OCI-LY7 (cell line): ENCODE measurements around the gene PACS2. TPM values are rescaled to one million over a fixed set of nuclear protein-coding genes. Genes with fewer than 3 reads are reported as not detected.

ENCODE experiments used
- BruUV-seq: library from RNA; stranded (reverse); fragments of 400-500 nt; replicated peaks from 2 replicates; lab custom pipeline; 2021; lab: Mats Ljungman, UMichigan
- CTCF ChIA-PET: fragments of 300-600 bp; sonication (Branson Sonifier 250); formaldehyde crosslinking; loops from one replicate; lab custom pipeline; 2022; ENCODE audit warnings: antibody characterized with exemption; ENCODE audit not compliant: unreplicated experiment; lab: Charles Lee
- POLR2A ChIA-PET: fragments of 300-600 bp; sonication (Branson Sonifier 250); formaldehyde crosslinking; loops from one replicate; lab custom pipeline; 2022; ENCODE audit warnings: antibody characterized with exemption; lab: Charles Lee
- DNase-seq: peaks from one replicate; pipeline ENCODE4 v3.0.0-alpha.2; 2015; ENCODE audit warnings: low spot score
- H2AFZ ChIP-seq: fragments of 200-600 bp; sonication (generic), shearing (Covaris generic); 2 replicates; pipeline ENCODE4 v1.6.1; 2014; ENCODE audit warnings: mild to moderate bottlenecking, antibody characterized with exemption, low read length, moderate library complexity
- H3K27ac ChIP-seq: fragments of 200-600 bp; sonication (generic); 2 replicates; pipeline ENCODE4 v1.5.1; 2014; ENCODE audit warnings: mixed run types, low read depth, mild to moderate bottlenecking, moderate library complexity, low read length, inconsistent platforms; ENCODE audit not compliant: poor library complexity, severe bottlenecking
- H3K36me3 ChIP-seq: fragments of 200-600 bp; sonication (generic); 2 replicates; pipeline ENCODE4 v1.6.1; 2014; ENCODE audit warnings: mild to moderate bottlenecking, antibody characterized with exemption, low read length, moderate library complexity, mixed read lengths; ENCODE audit not compliant: insufficient read depth
- H3K4me1 ChIP-seq: fragments of 200-600 bp; sonication (generic); 2 replicates; pipeline ENCODE4 v1.5.1; 2014; ENCODE audit warnings: mild to moderate bottlenecking, low read length; ENCODE audit not compliant: insufficient read depth, poor library complexity, severe bottlenecking
- H3K4me2 ChIP-seq: fragments of 200-600 bp; sonication (generic); 2 replicates; pipeline ENCODE4 v1.6.1; 2014; ENCODE audit warnings: mild to moderate bottlenecking, low read length
- H3K4me3 ChIP-seq: fragments of 200-600 bp; sonication (generic); 2 replicates; pipeline ENCODE4 v1.5.1; 2014; ENCODE audit warnings: mild to moderate bottlenecking, low read depth, low read length; ENCODE audit not compliant: poor library complexity, severe bottlenecking
- H3K79me2 ChIP-seq: fragments of 200-600 bp; sonication (generic); 2 replicates; pipeline ENCODE4 v1.6.1; 2016; ENCODE audit warnings: low read depth, mild to moderate bottlenecking, low read length, moderate library complexity, mixed read lengths; ENCODE audit not compliant: insufficient read depth
- H3K9me2 ChIP-seq: fragments of 200-600 bp; sonication (generic); 2 replicates; pipeline ENCODE4 v1.6.1; 2016; ENCODE audit warnings: mild to moderate bottlenecking, low read length, mixed read lengths; ENCODE audit not compliant: insufficient read depth
- H3K9me3 ChIP-seq: fragments of 200-600 bp; sonication (generic); 2 replicates; pipeline ENCODE4 v1.6.1; 2014; ENCODE audit warnings: mild to moderate bottlenecking, mixed run types, low read length, mixed read lengths
- H4K20me1 ChIP-seq: fragments of 200-600 bp; sonication (generic); 2 replicates; pipeline ENCODE4 v1.6.1; 2014; ENCODE audit warnings: mild to moderate bottlenecking, antibody characterized with exemption, low read length, moderate library complexity, mixed read lengths; ENCODE audit not compliant: insufficient read depth
- EZH2phosphoT487 ChIP-seq: fragments of 200-600 bp; sonication (generic); IDR thresholded peaks from 2 replicates; pipeline ENCODE4 v1.6.1; 2018; ENCODE audit warnings: low read depth, borderline replicate concordance, mild to moderate bottlenecking, mixed run types, antibody characterized with exemption, low read length, moderate library complexity, mixed read lengths
- intact Hi-C: fragments of 100-400 bp; cut with micrococcal nuclease; formaldehyde crosslinking; loops from one replicate; pipeline ENCODE4 v1.10.0; 2022; ENCODE audit not compliant: unreplicated experiment
- total RNA-seq, 2 experiments: library from RNA; depleted of rRNA in 1 of 2; stranded (reverse); fragments of >200 nt in 1 of 2; shearing (Covaris generic) in 1 of 2; gene quantifications; 2 replicates each; pipeline ENCODE4 v1.2.3, GENCODE V29; 2014 to 2022
- TF ChIP-seq, protein P1 (sequence below): fragments of 200-600 bp; sonication (generic); conservative IDR thresholded peaks from 2 replicates; pipeline ENCODE4 v1.5.1; 2014; ENCODE audit warnings: mild to moderate bottlenecking, antibody characterized with exemption, low read length, moderate library complexity, mixed read lengths

Gene PACS2
- total RNA-seq, 2 experiments from 2014 or later: 45.4 to 46.9 TPM

DNA sequence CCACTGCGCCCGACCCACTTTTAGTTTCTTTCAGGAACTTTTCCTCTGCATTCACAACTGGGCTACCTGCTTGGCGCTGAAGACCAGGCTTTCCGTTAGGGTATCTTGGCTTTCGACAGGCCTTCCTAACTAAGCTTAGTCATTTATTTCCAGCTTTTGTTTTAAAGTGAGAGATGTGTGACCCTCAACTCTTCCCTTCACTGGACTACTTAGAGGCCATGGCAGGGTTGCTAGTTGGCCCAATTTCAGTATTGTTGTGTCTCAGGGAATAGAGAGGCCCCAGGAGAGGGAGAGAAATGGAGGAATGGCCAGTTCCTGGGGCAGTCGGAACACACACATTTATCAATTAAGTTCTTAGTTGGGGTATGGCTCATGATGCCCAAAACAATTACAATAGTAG, 115.5 kb downstream of the PACS2 start:
- no peak for DNase-seq
- BruUV-seq: no TSS peak
- Histone ChIP-seq H3K79me2 (peaks cover 32% of the 10 kb centered on the region), H3K4me1 (no peaks in the 10 kb centered on the region), H3K9me3 (no peaks in the 10 kb centered on the region), H3K4me2 (no peak overlapping the region), H3K4me3 (no peak overlapping the region), H3K36me3 (peaks cover 88% of the 10 kb centered on the region), H3K27ac (no peak overlapping the region), H2AFZ (no peak overlapping the region), H3K9me2 (no peaks in the 10 kb centered on the region), H4K20me1 (peaks cover 4% of the 10 kb centered on the region; the same call in 1 of the 2 replicates)
- ChIA-PET POLR2A (interaction anchor here (1.2 kb wide), 1 partner anchor 26 kb away, joined by 3 read pairs; no protein-coding TSS in a partner anchor), CTCF (no interaction called here)
- TF ChIP-seq EZH2phosphoT487: no peak
- TF ChIP-seq, protein P1, sequence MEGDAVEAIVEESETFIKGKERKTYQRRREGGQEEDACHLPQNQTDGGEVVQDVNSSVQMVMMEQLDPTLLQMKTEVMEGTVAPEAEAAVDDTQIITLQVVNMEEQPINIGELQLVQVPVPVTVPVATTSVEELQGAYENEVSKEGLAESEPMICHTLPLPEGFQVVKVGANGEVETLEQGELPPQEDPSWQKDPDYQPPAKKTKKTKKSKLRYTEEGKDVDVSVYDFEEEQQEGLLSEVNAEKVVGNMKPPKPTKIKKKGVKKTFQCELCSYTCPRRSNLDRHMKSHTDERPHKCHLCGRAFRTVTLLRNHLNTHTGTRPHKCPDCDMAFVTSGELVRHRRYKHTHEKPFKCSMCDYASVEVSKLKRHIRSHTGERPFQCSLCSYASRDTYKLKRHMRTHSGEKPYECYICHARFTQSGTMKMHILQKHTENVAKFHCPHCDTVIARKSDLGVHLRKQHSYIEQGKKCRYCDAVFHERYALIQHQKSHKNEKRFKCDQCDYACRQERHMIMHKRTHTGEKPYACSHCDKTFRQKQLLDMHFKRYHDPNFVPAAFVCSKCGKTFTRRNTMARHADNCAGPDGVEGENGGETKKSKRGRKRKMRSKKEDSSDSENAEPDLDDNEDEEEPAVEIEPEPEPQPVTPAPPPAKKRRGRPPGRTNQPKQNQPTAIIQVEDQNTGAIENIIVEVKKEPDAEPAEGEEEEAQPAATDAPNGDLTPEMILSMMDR: no peak
- intact Hi-C loops: no loop called here

DNA sequence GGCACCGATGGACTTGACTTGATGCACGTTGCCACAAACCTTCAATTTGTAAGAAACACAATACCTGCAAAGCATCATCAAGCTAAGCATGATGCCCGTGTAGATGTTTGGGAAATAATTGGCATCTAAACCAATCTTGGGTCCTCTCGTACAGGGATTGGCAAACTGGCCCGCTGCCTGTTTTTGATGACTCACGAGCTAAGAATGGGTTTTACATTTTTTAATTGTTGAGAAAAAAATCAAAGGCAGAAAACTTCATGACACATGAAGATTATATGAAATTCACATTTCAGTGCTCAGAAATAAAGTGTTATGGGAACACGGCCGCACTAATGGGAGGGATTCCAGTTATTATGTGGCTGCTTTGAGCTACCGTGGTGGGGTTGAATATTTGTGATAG, 116.0 kb downstream of the PACS2 start:
- H3K9me3 ChIP-seq: 0 out of 2 replicates have a peak, but pooled peaks cover 2% of the 10 kb centered on the region
- H3K27ac ChIP-seq: no peak overlapping the region
- peaks cover 35% of the 10 kb centered on the region for H3K79me2 ChIP-seq
- TF ChIP-seq EZH2phosphoT487: no peak
- TF ChIP-seq, protein P1: no peak
- intact Hi-C loops: no loop called here
- H4K20me1 ChIP-seq: peaks cover 4% of the 10 kb centered on the region; the same call in 1 of the 2 replicates
- ChIA-PET POLR2A (interaction anchor here (1.2 kb wide), 1 partner anchor 26 kb away, joined by 3 read pairs; no protein-coding TSS in a partner anchor), CTCF (no interaction called here)
- H3K4me2 ChIP-seq: no peak overlapping the region
- H2AFZ ChIP-seq: no peak overlapping the region
- H3K4me3 ChIP-seq: no peak overlapping the region
- DNase-seq: no peak
- H3K36me3 ChIP-seq: peaks cover 88% of the 10 kb centered on the region
- H3K9me2 ChIP-seq: no peaks in the 10 kb centered on the region
- no peaks in the 10 kb centered on the region for H3K4me1 ChIP-seq
- BruUV-seq: TSS peak; percentile 18

DNA sequence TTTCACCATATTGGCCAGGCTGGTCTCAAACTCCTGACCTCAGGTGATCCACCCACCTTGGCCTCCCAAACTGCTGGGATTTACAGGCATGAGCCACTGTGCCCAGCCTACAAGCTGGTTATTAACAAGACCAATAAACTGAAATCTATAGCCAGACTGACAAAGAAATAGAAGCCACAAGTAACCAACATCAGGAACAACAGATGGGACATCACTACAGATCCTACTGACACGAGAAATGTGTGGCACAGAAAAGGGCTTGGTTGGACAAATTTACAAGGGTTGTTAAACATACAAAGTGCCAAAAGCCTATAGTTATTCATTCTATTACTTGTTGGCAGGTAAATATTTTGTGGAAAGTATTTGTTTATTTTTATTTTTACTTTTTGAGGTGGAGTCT, 116.7 kb downstream of the PACS2 start:
- no peak for DNase-seq
- H3K4me1 ChIP-seq: no peaks in the 10 kb centered on the region
- no peak overlapping the region for H3K27ac ChIP-seq
- no peak overlapping the region for H3K4me3 ChIP-seq
- H4K20me1 ChIP-seq: peaks cover 4% of the 10 kb centered on the region; the same call in 1 of the 2 replicates
- H3K79me2 ChIP-seq: peaks cover 42% of the 10 kb centered on the region
- intact Hi-C loops: no loop called here
- 0 out of 2 replicates have a peak, but pooled peaks cover 7% of the 10 kb centered on the region for H3K9me3 ChIP-seq
- ChIA-PET CTCF (no interaction called here), POLR2A (interaction anchor here (1.2 kb wide), 1 partner anchor 25 kb away, joined by 3 read pairs; no protein-coding TSS in a partner anchor)
- no peak overlapping the region for H3K4me2 ChIP-seq
- no peaks in the 10 kb centered on the region for H3K9me2 ChIP-seq
- H2AFZ ChIP-seq: no peak overlapping the region
- BruUV-seq: no TSS peak
- no peak for TF ChIP-seq EZH2phosphoT487
- TF ChIP-seq, protein P1: no peak
- H3K36me3 ChIP-seq: peaks cover 87% of the 10 kb centered on the region
